Adrenal gland (tissue), 5 donors: ENCODE data around the gene ZCCHC3.

Experiments used
- POLR2A ChIP-seq, 2 donors: fragments of 450-650 bp; IDR thresholded peaks; one replicate each; pipeline ENCODE4 v1.6.1; 2017; ENCODE audit warnings: antibody characterized with exemption in 2 of 2, mild to moderate bottlenecking in 2 of 2, moderate library complexity in 1 of 2
- TF ChIP-seq, protein P1 (sequence below), 6 experiments: fragments of 450-650 bp in 4 of 6; fragments of 200-600 bp in 2 of 6; sonication (generic) in 1 of 6; IDR thresholded peaks; 1 replicate in 5 of 6; 2 replicates in 1 of 6; pipeline versions ENCODE4 v1.5.1 to v1.8.0; 2016 to 2021; ENCODE audit warnings: antibody characterized with exemption in 6 of 6, mild to moderate bottlenecking in 2 of 6, moderate library complexity in 1 of 6
- donor health status: DM: no; HTN: no; CAD: no.

DNA sequence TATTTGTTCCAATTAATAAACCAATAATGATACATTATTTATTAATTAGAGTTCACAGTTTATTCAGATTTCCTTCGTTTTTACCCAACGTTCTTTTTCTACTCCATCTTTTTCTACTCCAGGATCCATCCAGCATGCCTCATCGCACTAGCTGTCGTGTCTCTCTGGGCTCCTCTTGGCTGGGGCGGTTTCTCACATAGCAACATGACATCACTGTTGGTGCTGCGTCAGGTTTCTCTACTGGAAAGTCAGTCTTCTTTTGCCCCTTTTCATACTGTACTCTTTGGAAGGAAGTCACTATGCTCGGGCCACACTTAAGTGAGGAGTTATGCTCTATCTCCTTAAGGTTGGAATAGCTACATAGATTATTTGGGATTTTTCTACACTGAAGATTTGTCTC is 14.2 kb downstream of the ZCCHC3 start:
- TF ChIP-seq, protein P1, sequence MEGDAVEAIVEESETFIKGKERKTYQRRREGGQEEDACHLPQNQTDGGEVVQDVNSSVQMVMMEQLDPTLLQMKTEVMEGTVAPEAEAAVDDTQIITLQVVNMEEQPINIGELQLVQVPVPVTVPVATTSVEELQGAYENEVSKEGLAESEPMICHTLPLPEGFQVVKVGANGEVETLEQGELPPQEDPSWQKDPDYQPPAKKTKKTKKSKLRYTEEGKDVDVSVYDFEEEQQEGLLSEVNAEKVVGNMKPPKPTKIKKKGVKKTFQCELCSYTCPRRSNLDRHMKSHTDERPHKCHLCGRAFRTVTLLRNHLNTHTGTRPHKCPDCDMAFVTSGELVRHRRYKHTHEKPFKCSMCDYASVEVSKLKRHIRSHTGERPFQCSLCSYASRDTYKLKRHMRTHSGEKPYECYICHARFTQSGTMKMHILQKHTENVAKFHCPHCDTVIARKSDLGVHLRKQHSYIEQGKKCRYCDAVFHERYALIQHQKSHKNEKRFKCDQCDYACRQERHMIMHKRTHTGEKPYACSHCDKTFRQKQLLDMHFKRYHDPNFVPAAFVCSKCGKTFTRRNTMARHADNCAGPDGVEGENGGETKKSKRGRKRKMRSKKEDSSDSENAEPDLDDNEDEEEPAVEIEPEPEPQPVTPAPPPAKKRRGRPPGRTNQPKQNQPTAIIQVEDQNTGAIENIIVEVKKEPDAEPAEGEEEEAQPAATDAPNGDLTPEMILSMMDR (IDR thresholded peaks at IDR 0.05): no peak
- no peak for TF ChIP-seq POLR2A (IDR thresholded peaks at IDR 0.05)
